GM21526 (cell line): ENCODE data around the gene ADCY10.

ENCODE experiments used
- ATAC-seq: cut with Tn5 transposase; IDR thresholded peaks from one replicate; pipeline ENCODE4 v1.9.1; 2021; ENCODE audit warnings: moderate library complexity; ENCODE audit not compliant: unreplicated experiment, low FRiP score

Gene ADCY10

GRCh38 chr1:167927046-167927754, 13.3 kb upstream of the ADCY10 start:
- ATAC-seq, result no peak

GRCh38 chr1:167926486-167926997, 12.6 kb upstream of the ADCY10 start:
- no peak for ATAC-seq

DNA sequence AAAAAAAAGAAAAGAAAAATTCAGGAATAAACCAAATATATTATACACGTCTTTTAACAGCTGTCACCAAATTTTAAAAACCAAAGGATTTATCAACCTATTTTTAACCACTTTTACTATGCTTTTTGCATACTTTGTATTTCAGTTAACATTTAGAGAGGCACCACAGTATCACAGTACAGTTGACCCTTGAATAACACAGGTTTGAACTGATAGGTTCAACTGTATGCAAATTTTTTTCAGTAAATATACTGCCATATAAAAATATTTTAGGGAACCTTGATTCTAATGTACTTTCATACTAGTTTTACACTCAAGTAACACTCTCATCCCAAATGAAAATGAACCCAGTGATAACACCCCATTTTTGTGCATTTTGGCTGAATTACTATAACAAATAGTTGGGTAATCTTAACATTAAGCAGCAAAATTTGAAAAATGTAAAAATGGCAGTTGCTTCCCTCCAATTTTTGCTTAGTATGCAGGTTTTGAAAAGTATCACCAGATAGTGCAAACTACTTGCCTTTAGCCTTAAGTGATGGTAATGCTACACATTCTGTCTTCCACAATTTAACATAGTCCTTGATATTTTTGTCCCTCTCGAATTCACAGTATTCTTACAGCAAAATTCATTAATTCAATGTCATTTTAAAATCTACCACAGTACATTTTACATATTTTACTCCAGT, 10.8 kb upstream of the ADCY10 start:
- no peak for ATAC-seq

GRCh38 chr1:167924102-167924501, 10.2 kb upstream of the ADCY10 start:
- ATAC-seq, result no peak

- no peak for ATAC-seq
These were observed 9.6 kb upstream of the ADCY10 start for GRCh38 chr1:167923324-167924056.

DNA sequence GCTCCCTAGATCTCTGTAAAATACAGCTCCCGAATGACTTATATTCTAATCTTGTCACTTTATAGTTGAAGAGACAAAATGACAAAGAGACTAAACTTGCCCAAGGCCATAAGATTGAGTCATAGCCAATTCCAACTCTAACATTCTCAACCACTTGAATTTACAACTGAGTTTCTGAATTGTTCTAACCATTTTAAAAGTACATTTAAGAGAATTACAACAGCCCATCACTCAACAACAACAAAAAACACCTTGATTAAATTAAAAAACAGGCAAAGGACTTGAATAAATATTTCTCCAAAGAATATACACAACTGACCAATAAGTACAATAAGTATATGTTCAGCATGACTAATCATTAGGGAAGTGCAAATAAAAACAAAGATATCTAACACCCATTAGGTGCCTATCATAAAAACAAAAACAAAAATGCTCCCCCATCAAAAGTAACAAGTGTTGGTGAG, 8.7 kb upstream of the ADCY10 start:
- no peak for ATAC-seq

DNA sequence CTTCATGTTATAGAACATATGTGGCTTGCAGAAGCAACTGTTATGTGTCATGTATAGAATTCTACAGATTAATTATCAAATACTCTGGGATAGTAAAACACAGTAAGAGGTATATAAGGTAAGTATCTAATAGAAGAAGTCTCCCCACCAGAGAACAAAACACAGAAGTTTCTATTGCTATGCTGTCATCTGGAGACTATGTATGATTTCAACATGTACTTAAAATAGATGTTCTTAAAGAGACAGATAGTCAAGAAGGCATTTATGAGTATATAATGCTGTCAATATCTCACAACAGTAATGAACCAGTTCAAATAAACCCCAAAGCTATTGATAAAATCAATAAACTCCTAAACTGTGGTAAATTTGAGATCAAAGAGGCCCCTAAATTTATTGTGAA, 8.1 kb upstream of the ADCY10 start:
- ATAC-seq, result no peak

- ATAC-seq, result no peak
These were observed 3.0 kb upstream of the ADCY10 start for GRCh38 chr1:167916766-167917511.

GRCh38 chr1:167915569-167915968, 1.6 kb upstream of the ADCY10 start:
- ATAC-seq, result no peak

DNA sequence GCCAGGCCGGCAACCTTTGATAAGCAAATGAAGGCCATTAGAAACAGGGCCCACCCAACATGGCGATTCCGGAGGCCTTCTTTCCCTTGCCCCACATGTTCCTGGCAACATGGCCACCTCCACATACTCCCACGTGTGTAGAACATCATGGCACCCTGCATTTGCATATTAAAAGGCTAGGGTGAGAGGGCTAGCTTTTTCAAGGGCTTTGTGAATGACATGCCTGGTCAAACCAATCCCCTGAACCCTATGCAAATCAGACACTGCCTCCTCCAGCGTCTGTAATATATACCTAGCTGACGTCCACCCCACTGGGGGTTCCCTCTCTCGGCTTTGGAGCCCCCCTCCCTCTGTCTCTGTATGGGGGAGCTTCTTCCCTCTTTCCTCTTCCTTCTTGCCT, 1.6 kb downstream of the ADCY10 start:
- ATAC-seq, result no peak

DNA sequence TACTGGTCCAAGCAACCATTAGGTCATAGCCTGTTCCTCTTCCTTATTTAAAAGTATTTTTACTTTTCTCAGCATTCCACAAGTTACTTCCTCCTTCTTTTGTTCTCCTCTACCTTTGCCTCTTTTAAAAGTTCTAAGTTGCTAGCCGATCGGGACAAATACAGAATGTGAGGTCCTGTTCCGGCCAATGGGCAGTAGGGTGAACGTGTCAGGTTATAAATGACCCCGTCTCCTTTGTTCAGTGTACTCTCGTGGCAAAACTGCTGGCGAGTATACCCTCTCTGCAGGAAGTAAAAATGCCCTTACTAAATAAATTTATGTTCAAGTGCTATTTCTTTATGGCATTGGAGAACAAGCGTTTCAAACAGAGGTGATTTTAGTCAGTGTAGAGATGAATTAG, 2.5 kb downstream of the ADCY10 start:
- ATAC-seq, result no peak

DNA sequence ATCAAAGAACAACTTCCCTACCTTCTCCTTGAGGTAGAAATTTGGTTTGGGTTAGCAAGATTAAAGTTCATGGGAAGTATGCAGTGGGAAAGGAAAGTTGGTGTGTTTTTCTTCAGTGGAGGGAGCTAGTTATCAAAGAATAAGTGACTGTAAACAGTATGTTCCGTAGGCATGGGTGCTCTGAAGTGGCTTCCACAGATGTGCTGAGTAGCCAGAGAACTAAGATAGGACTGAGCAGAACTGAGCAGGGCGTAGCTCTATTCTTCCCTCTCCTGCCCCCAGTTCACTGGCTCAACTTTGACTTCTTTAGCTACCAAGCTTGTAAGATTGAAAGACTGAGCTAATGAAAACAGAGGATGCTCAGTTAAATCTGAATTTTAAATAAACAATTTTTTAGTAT, 3.4 kb downstream of the ADCY10 start:
- ATAC-seq, result no peak

DNA sequence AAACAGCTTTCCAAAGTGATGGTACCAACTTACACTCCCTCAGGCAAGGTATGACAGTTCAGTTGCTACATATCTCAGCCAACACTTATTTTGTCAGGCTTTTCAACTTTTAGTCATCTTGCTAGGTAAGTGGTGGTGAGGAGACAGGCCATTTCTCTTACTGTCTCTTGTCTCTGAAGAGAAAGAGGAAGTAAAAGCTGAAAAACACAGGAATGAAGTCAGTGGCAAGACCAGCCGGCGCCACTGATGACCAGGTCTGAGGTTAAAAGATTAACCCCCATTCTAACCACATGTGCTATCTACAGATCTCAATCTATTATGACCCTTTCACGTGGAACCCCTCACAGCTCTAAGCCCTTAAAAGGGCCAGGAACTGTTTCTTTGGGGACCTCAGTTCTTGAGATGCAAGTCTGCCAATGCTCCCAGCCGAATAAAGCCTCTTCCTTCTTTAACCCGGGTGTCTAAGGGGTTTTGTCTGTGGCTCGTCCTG, 4.2 kb downstream of the ADCY10 start:
- ATAC-seq, result no peak

DNA sequence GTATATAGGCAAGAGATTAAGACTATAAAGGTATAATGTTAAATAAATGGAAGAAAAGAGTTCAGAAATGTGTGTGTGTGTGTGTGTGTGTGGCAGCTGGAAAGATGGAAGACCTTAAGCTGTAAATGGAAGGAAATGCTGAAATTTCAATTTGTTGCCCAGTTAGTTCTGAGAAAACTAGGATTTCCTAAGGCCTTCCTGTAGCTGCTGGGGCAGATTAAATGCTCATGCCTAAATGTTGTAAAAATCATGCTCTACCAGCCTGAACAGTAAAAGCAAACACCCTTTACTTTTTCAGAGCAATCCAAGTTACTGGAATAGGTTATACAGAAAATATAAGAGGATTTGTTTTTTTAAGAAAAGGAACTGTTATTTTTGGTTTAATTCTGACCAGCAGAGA, 8.3 kb downstream of the ADCY10 start:
- ATAC-seq, result no peak

GRCh38 chr1:167905182-167905581, 8.8 kb downstream of the ADCY10 start:
- no peak for ATAC-seq

DNA sequence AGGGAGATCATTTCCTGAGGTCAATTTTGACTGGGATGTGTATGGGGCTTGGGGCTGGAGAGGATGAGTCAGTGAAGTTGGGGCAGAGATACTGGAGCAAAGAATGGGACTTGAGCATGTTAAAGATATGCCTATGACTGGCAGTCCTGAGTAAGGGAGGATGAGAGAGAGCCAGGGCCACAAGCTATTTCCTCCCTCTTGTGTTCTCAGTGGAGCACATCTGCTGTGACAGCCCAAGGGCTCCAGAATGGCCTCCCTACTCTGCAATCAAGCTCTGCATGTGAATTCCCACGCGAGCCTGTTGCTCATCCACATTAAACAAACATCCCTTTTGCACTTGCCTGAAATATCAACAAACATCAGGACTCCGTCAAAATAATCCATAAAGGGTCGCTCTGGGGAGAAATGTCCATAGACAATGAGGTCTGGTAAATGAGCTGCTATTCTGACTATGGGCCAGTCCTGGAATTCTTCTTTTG, 9.2 kb downstream of the ADCY10 start:
- no peak for ATAC-seq

DNA sequence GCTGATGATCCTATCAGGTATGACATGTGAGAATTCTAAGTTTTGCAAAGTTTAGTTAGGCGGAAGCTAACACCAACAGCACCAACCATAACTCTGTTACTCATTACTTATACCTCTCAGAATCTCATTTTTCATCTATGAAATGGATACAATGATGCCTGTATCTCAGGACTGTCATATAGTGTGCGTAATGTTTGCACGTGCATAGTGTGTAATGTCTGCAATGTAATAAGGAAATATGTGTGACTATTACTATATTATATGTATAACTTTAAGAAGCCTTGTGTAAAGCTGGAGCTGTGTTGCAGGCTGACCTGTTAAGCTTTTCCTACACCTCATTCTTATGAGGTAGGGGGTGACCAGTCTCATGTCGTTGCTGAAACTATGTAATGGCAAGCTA, 13.0 kb downstream of the ADCY10 start:
- ATAC-seq, result no peak

DNA sequence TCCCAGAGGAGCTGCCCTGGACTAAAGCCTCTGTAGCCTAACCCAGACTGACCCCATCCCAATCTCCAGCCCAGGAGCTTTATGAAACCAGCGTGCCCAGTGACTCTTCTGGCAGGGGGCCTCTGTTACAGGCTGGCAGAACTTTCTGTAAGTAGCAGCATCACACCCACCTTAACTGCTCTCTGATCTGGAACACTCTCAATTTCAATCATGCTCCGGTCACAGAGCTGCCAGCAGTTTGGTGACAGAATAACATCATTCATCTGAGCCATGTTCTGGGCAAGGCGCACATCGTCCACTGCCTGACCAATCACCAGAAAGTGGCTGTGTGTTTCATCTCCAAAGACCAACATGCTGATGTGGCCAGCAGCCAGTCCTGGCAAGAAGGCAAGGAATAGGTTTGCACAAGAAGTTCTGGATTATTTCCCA, 14.7 kb downstream of the ADCY10 start:
- no peak for ATAC-seq

GRCh38 chr1:167898578-167899222, 15.2 kb downstream of the ADCY10 start:
- no peak for ATAC-seq

GRCh38 chr1:167893798-167894197, 20.1 kb downstream of the ADCY10 start:
- no peak for ATAC-seq
